GM06990 (cell line): ENCODE data around the gene SLC13A5.

Experiments
- DNase-seq: peaks from one replicate; pipeline ENCODE4 v3.0.0-alpha.2; 2011; ENCODE audit not compliant: insufficient read length; ENCODE audit errors: extremely low read depth
- H3K27me3 ChIP-seq: replicated peaks from 2 replicates; pipeline ENCODE4 v1.6.0; 2011; ENCODE audit warnings: low read length; ENCODE audit not compliant: control insufficient read depth, insufficient read depth
- H3K36me3 ChIP-seq: 2 replicates; pipeline ENCODE4 v1.5.1; 2011; ENCODE audit warnings: low read length; ENCODE audit not compliant: control insufficient read depth, insufficient read depth
- H3K4me3 ChIP-seq: replicated peaks from 2 replicates; pipeline ENCODE4 v1.5.1; 2011; ENCODE audit warnings: low read depth, mild to moderate bottlenecking, control low read depth, low read length
- TF ChIP-seq, protein P1 (sequence below): IDR thresholded peaks from 2 replicates; pipeline ENCODE4 v1.5.1; 2011; ENCODE audit warnings: low read length, control low read depth, mild to moderate bottlenecking, inconsistent platforms; ENCODE audit not compliant: insufficient read depth, poor library complexity, severe bottlenecking

SLC13A5 gene

DNA sequence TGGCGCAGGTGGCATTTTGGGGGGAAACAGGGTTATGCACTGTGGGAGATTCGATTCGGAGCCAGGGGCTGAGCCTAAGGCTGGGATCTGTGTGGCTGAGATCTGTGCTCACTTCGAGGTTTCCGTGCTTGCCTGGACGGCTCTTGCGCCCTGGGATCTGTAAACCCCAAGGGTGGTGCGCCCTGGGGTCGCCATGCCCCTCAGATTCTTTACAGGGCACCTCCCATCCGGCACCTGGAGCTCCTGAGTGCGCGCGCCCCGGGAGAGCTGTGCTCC lies 377 bp downstream of the SLC13A5 start:
- H3K36me3 ChIP-seq: no peaks in the 10 kb centered on the region
- no peak overlapping the region for H3K4me3 ChIP-seq
- DNase-seq: no peak
- TF ChIP-seq, protein P1, sequence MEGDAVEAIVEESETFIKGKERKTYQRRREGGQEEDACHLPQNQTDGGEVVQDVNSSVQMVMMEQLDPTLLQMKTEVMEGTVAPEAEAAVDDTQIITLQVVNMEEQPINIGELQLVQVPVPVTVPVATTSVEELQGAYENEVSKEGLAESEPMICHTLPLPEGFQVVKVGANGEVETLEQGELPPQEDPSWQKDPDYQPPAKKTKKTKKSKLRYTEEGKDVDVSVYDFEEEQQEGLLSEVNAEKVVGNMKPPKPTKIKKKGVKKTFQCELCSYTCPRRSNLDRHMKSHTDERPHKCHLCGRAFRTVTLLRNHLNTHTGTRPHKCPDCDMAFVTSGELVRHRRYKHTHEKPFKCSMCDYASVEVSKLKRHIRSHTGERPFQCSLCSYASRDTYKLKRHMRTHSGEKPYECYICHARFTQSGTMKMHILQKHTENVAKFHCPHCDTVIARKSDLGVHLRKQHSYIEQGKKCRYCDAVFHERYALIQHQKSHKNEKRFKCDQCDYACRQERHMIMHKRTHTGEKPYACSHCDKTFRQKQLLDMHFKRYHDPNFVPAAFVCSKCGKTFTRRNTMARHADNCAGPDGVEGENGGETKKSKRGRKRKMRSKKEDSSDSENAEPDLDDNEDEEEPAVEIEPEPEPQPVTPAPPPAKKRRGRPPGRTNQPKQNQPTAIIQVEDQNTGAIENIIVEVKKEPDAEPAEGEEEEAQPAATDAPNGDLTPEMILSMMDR: no peak
- H3K27me3 ChIP-seq: no peaks in the 10 kb centered on the region; the same call in none of the 2 replicates

DNA sequence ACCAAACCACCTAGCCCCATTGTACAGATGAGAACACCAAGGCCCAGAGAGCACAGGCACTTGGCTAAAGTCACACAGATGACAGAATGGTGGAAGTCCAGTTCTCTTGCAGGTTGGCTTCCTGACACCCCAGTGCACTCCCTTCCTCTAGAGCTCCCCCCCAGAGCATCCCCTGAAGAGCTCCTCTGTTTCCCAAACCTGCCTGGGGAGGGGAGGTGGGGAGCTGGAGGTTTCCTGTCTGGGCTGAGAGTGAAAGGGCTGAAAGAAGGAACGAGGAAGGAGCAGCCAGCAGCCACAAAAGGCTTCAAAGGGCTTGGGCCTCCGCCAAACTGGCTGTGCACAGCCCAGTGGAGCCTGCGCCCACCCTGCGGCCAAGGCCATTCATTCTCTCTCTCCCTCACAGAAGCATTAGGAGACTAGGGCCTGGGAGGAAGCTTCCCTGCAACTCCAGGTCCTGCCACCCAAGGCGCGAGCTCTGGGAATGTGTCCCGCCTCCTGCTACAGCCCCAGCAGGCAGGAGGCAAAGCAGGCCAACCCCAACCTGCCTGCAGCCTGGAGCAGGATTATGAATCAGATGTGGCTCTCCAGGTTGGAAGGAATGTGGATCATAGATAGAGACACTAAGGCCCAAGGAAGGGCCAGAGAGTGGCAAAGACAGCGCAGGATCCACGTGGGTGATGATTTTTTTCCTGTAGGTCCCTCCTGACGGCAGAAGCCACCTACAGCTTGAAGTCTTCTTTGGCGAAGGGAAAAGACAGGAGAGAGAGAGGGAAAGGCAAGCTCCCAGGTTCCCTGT lies 913 bp downstream of the SLC13A5 start:
- H3K27me3 ChIP-seq: no peaks in the 10 kb centered on the region; the same call in none of the 2 replicates
- TF ChIP-seq, protein P1: no peak
- no peak for DNase-seq
- H3K4me3 ChIP-seq: no peak overlapping the region
- no peaks in the 10 kb centered on the region for H3K36me3 ChIP-seq

DNA sequence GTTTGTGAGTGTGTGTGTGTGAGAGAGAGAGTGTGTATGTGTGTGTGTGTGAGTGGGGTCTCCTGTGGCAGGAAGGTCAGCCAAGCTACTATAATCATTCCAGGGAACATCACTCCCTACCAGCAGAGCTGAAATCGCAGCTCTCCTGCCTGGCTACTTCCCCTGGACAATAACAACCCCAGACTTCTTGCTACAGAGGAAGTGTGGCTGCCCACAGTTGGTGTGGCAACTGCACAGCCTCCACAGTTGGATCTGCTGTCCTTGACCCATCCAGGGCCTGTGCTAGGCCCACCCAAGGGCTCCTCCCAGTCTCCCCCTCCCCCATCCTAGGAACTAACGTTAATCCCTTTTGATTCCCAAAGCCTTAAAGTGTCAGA lies 1.5 kb downstream of the SLC13A5 start:
- H3K27me3 ChIP-seq: no peaks in the 10 kb centered on the region; the same call in none of the 2 replicates
- DNase-seq: no peak

GRCh38 chr17:6711081-6711674 lies 2.0 kb downstream of the SLC13A5 start:
- H3K4me3 ChIP-seq: no peak overlapping the region
- H3K36me3 ChIP-seq: no peaks in the 10 kb centered on the region
- DNase-seq: no peak
- TF ChIP-seq, protein P1: no peak
- no peaks in the 10 kb centered on the region; the same call in none of the 2 replicates for H3K27me3 ChIP-seq

More for the DNA sequence above, 1.5 kb downstream of the SLC13A5 start:
- no peak overlapping the region for H3K4me3 ChIP-seq
- TF ChIP-seq, protein P1: no peak
- no peaks in the 10 kb centered on the region for H3K36me3 ChIP-seq

- H3K4me3 ChIP-seq: no peak overlapping the region
- no peaks in the 10 kb centered on the region; the same call in none of the 2 replicates for H3K27me3 ChIP-seq
- no peak for DNase-seq
- TF ChIP-seq, protein P1: no peak
- no peaks in the 10 kb centered on the region for H3K36me3 ChIP-seq
These were observed 2.9 kb downstream of the SLC13A5 start for GRCh38 chr17:6710317-6710716.
